A549 treated with CORT108297 at 1 μM for 4 hours (cell line): ENCODE measurements around the gene ZCCHC18. TPM values are rescaled to one million over a fixed set of nuclear protein-coding genes. Genes with fewer than 3 reads are reported as not detected.

Experiments
- total RNA-seq: library from RNA; stranded (reverse); fragments of 200-300 nt; extraction: Qiagen RNA extraction; gene quantifications from 5 replicates; pipeline ENCODE4 v1.2.3, GENCODE V29; 2022

The ZCCHC18 gene
- 0.07 to 0.35 TPM (median 0.10 TPM) in 5 replicates for total RNA-seq

DNA sequence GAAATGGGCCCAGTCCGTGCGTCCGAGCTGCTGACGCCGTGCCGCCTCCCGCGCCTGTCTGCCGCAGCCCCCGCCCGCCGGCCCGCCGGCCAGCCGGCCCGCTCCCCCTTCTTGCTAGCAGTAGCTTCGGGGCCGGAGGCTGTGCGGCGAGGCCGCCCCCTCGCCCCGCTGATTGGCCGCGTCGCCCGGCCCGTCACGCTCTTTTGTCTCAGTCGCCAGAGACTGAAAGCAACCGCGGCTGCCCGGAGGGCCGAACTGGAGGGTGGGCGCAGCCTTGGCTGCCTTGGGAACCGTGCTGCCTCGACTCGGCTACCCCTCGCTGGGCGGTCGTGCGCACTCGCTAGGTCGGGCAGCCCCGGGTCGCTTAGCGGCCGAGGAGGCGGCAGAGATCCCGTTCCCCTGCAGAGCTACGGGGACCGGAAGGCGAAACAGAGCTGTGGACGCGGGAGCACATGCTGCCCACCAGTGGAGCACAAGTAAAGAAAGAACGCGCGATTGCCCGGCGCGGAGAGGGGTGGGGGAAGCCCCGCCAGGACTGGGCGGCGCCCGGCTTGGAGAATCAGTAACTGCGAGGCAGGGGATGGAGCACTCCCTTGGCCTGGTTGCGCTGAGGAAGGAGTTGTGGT, at the start of gene ZCCHC18:
Gene ZCCHC18, plus strand, starts transcription at position 198 of the 626 bp plus-strand sequence. CDS start 1,589 bp downstream, outside the sequence.

DNA sequence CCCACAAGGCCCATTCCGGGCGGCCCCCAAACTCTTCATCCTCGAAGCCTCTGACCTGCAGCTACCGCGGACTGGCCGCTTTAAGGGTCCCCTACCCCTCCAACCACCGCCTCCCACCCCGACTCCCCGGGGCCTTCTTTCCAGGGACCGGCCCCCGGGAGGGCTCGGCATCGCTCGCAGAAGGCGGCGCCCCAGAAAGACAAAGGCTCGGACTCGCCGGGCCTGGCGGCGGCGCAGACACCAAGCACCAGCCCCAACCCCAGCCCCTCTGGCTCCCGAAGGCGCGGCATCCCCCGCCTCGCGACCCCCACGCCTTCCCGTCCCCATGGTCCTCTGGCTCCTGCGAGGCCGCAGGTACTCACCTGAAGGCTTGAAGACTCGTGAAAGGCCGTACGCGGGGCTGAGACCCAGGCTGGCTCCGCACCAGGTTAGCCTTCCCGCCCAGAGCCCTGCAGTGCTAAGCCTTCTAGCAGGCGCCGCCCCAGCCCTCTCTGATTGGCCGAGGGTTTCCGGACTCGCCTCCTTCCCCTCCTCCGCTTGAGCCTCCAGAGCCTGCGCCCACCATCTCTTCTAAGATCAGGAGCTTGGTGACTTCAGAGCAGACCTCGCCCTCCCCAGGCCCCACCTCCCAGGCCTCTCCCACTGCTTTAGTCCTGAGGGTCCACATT, 36.4 kb upstream of the ZCCHC18 start, which contains the start of gene TMSB15C:
Gene TMSB15C, minus strand, starts transcription at position 459 of the 668 bp plus-strand sequence.

DNA sequence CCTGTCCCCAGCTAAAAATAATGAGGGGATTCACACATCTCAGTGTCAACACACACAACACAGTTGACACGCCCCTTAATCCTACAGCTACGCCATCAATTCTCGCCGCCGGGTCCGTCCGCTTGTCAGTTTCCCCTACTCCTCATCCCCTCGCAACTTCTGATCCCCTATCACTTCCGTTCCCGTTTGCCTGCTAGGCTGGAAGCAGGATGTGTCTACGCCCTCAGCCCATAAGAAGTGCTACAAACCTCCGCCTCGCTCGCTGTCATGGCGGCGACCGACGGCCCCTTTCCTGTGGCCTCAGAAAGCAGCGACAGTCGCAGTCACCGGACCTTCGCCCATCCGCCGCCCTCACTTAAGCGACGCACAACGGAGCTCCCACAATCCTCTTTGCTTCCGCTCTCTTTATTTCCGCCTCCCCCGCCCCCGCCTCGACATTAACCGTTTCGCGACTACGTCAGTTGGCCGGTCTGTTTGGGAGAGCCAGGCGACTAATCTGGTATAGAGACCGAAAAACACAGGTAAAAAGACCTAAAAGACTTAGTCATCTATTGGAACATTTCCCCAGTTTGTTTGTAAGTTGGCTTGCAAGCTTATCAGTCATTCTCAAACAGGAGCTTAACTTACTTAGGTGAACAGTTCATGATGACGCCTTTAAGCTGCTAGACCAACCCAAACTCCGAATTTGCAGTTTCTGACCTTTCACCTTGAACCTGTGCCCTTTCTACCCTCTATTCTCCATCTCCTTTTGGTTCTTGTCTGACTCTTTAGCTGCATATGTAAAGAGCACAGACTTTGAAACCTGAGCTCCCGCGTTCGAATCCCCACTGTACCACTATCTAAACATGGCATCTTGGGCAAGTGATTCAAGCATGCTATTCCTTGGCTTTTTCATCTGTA, 44.6 kb downstream of the ZCCHC18 start, which contains the start of gene SLC25A53:
Gene SLC25A53, minus strand, starts transcription at position 380 of the 900 bp plus-strand sequence. CDS start 51,752 bp downstream, outside the sequence.

Other genes with a start within 250 kb of the ZCCHC18 start
- 5.0 to 6.3 TPM (median 5.8 TPM) in 5 replicates for gene TMSB15B, start 149.9 kb upstream of the ZCCHC18 start, total RNA-seq
- gene H2BW1, start 98.8 kb upstream of the ZCCHC18 start, total RNA-seq: not detected in 5 replicates
- gene H2BW2, start 72.6 kb upstream of the ZCCHC18 start, total RNA-seq: not detected in 5 replicates
- 0.09 to 0.28 TPM (median 0.15 TPM) in 5 replicates for gene TMSB15C, start 36.3 kb upstream of the ZCCHC18 start, total RNA-seq
- gene SLC25A53, start 44.5 kb downstream of the ZCCHC18 start, total RNA-seq: 3.5 to 4.4 TPM (median 3.9 TPM) in 5 replicates
- 13.5 to 20.0 TPM (median 16.9 TPM) in 5 replicates for gene FAM199X, start 53.9 kb downstream of the ZCCHC18 start, total RNA-seq
- gene ESX1, start 142.4 kb downstream of the ZCCHC18 start, total RNA-seq: 0.06 to 0.12 TPM in 2 of 5 replicates, not detected in the others